Coronary artery (tissue), 2 donors: ENCODE results near the gene PDGFRB.

Experiments used
- DNase-seq: peaks from one replicate; pipeline ENCODE4 v3.0.0-alpha.2; 2017; ENCODE audit warnings: low spot score
- H3K27ac ChIP-seq, 2 donors: fragments of 200-600 bp; sonication (generic); one replicate each; pipeline ENCODE4 v1.5.1; 2016 to 2019
- H3K4me3 ChIP-seq: fragments of 200-600 bp; sonication (generic); 2 replicates; pipeline ENCODE4 v1.5.1; 2016; ENCODE audit warnings: mild to moderate bottlenecking, moderate library complexity
- TF ChIP-seq, protein P1 (sequence below): fragments of 200-600 bp; sonication (generic); IDR thresholded peaks from one replicate; pipeline ENCODE4 v1.5.1; 2019; ENCODE audit warnings: antibody characterized with exemption

PDGFRB gene

DNA sequence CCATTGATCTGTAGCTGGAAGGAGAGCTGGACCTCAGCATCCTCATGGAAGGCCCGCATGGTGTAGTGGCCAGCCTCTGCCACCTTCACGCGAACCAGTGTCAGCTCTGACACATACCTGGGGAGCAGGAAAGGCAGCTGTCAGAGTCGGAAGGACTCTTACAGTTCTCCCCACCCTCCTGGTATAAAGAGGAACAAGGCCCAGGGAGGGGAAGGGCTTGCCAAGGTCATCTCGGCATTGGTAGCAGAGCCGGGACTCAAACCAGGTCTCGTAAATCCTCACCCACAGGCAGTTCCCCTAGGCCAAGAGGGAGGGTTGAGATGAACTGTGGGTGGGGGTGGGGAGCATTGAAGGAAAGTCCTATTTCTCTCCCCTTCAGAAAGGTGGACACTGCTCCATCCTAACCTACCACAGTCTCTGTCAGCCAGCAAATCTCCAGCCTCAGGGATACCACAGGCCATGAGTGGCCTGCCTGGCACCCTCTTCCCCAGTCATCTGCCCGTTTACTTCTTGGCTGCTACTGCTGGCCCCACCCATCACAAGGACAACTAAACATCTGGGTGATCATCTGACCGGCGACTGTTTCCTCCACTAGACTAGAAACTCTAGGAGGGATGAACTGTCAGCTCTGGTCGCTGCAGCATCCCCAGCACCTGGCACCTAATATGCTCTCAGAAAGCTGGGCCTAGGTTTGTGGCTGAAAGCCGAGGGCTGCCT, 23.5 kb downstream of the PDGFRB start:
- peak overlapping the region; percentile 96 to 98 for H3K27ac ChIP-seq
- no peak for DNase-seq
- TF ChIP-seq, protein P1, sequence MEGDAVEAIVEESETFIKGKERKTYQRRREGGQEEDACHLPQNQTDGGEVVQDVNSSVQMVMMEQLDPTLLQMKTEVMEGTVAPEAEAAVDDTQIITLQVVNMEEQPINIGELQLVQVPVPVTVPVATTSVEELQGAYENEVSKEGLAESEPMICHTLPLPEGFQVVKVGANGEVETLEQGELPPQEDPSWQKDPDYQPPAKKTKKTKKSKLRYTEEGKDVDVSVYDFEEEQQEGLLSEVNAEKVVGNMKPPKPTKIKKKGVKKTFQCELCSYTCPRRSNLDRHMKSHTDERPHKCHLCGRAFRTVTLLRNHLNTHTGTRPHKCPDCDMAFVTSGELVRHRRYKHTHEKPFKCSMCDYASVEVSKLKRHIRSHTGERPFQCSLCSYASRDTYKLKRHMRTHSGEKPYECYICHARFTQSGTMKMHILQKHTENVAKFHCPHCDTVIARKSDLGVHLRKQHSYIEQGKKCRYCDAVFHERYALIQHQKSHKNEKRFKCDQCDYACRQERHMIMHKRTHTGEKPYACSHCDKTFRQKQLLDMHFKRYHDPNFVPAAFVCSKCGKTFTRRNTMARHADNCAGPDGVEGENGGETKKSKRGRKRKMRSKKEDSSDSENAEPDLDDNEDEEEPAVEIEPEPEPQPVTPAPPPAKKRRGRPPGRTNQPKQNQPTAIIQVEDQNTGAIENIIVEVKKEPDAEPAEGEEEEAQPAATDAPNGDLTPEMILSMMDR, result no peak
- H3K4me3 ChIP-seq, result peak overlapping the region; percentile 18

DNA sequence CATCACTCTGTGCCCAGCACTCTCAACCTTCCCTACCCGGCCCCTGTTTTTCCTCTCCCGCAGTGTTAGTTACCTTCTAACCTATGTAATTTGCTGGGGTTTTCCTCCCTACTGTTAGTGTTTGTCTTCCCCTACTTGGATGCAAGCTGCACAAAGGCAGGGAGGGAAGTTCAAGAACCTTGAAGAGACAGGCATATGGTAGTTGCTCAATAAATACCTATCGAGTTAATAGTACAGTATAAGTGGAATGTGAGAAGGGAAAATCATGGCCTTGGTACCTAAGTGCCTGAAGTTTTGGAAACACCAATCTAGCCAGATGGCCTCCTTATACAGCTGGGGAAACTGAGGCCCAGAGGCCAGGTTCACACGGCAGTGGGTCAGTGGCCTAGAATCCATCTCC, 24.2 kb downstream of the PDGFRB start:
- TF ChIP-seq, protein P1, result no peak
- peak overlapping the region in 1 of 2 donors; percentile 98 for H3K27ac ChIP-seq
- H3K4me3 ChIP-seq, result no peak overlapping the region
- DNase-seq, result no peak

DNA sequence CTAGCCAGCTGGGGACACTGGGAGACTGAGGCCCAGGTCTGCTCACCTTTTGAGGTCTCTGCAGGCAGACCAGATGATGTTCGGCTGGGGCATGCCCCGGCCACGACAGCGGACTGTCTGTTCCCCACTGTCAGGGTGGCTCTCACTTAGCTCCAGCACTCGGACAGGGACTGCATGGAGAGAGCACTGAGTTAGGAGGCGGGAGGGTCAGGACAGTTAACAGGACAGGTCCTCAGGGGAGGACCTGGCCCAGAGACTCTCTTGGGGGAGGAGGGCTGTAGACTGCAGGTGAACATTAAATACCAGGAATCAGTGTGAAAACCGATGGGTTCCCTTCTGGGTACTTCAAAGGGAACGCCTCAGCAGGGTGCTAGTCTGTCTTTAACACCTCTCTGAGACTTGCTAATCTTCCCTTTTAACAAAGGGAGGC, 25.1 kb downstream of the PDGFRB start:
- peak overlapping the region; percentile 43 to 79 for H3K27ac ChIP-seq
- H3K4me3 ChIP-seq, result no peak overlapping the region
- no peak for DNase-seq
- TF ChIP-seq, protein P1, result no peak

DNA sequence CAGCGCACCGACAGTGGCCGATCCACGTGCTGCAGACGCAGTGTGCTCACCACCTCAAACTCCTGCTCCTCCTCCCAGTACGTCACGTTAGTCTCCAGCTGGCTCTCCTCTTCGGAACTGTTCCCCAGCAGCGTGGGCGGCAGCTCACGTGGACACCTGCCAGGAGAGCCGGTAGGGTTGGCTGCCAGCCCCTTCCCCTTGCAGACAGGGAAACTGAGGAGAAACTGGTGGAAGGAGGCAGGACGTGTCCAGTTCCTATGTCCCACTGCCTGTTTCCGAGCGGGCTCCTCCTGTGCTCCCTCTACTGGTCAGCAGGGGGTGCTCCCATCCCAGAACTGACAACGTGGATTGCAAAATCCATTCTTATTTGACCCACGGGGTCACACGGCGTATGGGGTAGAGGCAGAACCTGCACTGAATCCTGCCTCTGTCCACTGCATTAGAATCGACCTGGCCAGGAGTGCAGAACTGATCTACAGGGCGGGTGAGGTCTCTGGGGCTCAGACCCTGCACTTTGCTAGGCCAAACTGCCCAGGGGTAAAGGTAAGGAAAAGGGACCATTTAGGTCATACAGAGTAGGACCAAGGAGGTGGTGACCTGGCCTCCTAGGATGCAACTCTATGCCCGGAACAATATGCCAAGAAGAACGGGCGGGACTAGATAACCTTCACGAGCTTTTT, 25.7 kb downstream of the PDGFRB start:
- TF ChIP-seq, protein P1, result peak; percentile 88
- peak; percentile 90 for DNase-seq
- H3K4me3 ChIP-seq, result peak overlapping the region; percentile 48
- peak overlapping the region; percentile 43 to 79 for H3K27ac ChIP-seq

DNA sequence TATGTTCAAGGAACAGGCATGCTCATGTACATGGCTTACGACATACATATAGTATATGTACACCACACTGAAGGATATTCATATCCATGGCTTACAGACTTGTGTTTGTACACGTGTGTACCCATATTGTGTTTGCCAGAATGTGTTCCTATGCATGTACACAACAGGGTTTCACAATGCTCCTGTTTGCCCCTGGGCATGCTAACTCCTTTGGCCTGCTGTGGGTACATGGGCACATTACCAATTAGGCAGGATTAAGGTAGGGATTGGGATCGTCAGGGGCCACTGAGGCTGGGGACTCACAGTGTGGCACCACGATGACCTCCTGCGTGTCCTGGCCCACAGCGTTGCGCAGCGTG, 26.2 kb downstream of the PDGFRB start:
- TF ChIP-seq, protein P1, result no peak
- Histone ChIP-seq H3K27ac (peak overlapping the region; percentile 43 to 79), H3K4me3 (peak overlapping the region; percentile 48)
- no peak for DNase-seq

DNA sequence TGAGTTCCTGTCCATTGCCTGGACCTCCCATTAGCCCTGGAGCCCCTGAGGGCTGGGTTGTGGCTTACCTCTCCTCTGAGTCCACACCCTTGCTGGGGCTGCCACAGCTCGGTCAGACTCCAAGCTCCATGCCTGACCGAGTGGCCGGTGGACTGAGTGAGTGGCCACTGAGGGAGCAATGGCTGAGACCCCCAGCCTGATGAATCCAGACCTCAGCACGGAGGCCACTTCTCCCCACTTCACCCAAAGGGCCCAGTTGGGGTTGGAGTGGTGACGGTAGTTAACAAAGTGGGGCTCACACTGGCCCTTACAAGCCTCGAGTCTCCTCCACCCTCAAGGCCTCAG, 28.8 kb downstream of the PDGFRB start:
- TF ChIP-seq, protein P1, result no peak
- Histone ChIP-seq H3K27ac (peak overlapping the region; percentile 25 to 45), H3K4me3 (no peak overlapping the region)
- DNase-seq, result no peak
